ENCODE results near the gene ZYG11B.

Gene ZYG11B

DNA sequence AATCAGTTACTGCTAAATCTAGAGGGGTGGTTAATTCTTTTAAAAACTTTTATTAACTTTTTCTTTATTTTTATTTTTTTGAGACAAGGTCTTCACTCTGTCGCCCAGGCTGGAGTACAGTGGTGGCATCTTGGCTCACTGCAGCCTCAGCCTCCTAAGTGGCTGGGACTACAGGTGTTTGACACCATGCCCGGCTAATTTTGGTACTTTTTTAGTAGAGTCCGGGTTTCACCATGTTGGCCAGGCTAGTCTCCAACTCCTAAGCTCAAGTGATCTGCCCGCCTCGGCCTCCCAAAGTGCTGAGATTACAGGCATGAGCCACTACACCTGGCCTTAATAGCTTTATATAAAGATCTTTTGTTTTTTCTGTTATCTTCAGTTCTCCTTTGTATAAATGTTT, 11.9 kb downstream of the ZYG11B start:
- Histone ChIP-seq H3K36me3 (ENCODE audit: insufficient read depth, low read length) (no peaks in the 10 kb centered on the region), H3K4me2 (ENCODE audit: insufficient read depth, low read length) (no peak overlapping the region), H3K9me3 (ENCODE audit: insufficient read depth, low read length, severe bottlenecking) (no peaks in the 10 kb centered on the region), H4K20me1 (ENCODE audit: insufficient read depth, low read length) (no peaks in the 10 kb centered on the region; the same call in 1 of the 2 replicates), H3K79me2 (ENCODE audit: insufficient read depth, low read length) (peaks cover 28% of the 10 kb centered on the region), H3K27me3 (ENCODE audit: insufficient read depth, low read length, poor library complexity) (no peaks in the 10 kb centered on the region), H3K27ac (ENCODE audit: low read length) (no peak overlapping the region), H3K4me3 (ENCODE audit: low read depth in 1 of 2, low read length in 2 of 2) (no peak overlapping the region), H3K4me1 (ENCODE audit: insufficient read depth, low read length) (no peaks in the 10 kb centered on the region), H2AFZ (ENCODE audit: low read depth, low read length) (no peak overlapping the region), H3K9ac (ENCODE audit: low read depth, low read length) (no peak overlapping the region)
- TF ChIP-seq CTCF (IDR thresholded peaks at IDR 0.05; ENCODE audit: borderline replicate concordance, extremely low read depth, low read length, poor library complexity, severe bottlenecking) (no peak), EZH2 (IDR thresholded peaks at IDR 0.05; ENCODE audit: borderline replicate concordance, low read depth, low read length, severe bottlenecking) (no peak)
- DNase-seq: no peak
- no peak for ATAC-seq (ENCODE audit: insufficient read depth, low read depth)

DNA sequence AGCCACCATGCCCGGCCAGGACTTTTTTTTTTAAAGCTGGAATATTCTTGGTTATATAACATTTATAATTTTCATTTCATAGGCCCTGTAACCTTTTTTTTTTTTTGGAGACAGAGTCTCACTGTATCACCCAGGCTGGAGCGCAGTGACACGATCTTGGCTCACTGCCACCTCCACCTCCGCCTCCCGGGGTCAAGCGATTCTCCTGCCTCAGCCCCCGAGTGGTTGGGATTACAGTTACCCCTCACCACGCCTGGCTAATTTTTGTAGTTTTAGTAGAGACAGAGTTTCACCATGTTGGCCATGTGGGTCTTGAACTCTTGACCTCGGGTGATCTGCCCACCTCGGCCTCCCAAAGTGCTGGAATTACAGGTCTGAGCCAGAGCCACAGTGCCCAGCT, 12.6 kb downstream of the ZYG11B start:
- peaks cover 24% of the 10 kb centered on the region for H3K79me2 ChIP-seq (ENCODE audit: insufficient read depth, low read length)
- no peak overlapping the region for H3K9ac ChIP-seq (ENCODE audit: low read depth, low read length)
- H3K27ac ChIP-seq (ENCODE audit: low read length): no peak overlapping the region
- H3K4me3 ChIP-seq (ENCODE audit: low read depth in 1 of 2, low read length in 2 of 2): no peak overlapping the region
- no peaks in the 10 kb centered on the region; the same call in 1 of the 2 replicates for H4K20me1 ChIP-seq (ENCODE audit: insufficient read depth, low read length)
- no peaks in the 10 kb centered on the region for H3K4me1 ChIP-seq (ENCODE audit: insufficient read depth, low read length)
- no peaks in the 10 kb centered on the region for H3K9me3 ChIP-seq (ENCODE audit: insufficient read depth, low read length, severe bottlenecking)
- no peaks in the 10 kb centered on the region for H3K27me3 ChIP-seq (ENCODE audit: insufficient read depth, low read length, poor library complexity)
- TF ChIP-seq CTCF (IDR thresholded peaks at IDR 0.05; ENCODE audit: borderline replicate concordance, extremely low read depth, low read length, poor library complexity, severe bottlenecking) (no peak), EZH2 (IDR thresholded peaks at IDR 0.05; ENCODE audit: borderline replicate concordance, low read depth, low read length, severe bottlenecking) (no peak)
- H3K4me2 ChIP-seq (ENCODE audit: insufficient read depth, low read length): no peak overlapping the region
- ATAC-seq (ENCODE audit: insufficient read depth, low read depth): no peak
- H3K36me3 ChIP-seq (ENCODE audit: insufficient read depth, low read length): no peaks in the 10 kb centered on the region
- DNase-seq: no peak
- no peak overlapping the region for H2AFZ ChIP-seq (ENCODE audit: low read depth, low read length)

GRCh38 chr1:52739699-52740467, 13.6 kb downstream of the ZYG11B start:
- DNase-seq (no peak), ATAC-seq (ENCODE audit: insufficient read depth, low read depth) (no peak)
- no peak overlapping the region for H3K9ac ChIP-seq (ENCODE audit: low read depth, low read length)
- no peaks in the 10 kb centered on the region for H3K27me3 ChIP-seq (ENCODE audit: insufficient read depth, low read length, poor library complexity)
- no peak overlapping the region for H3K4me3 ChIP-seq (ENCODE audit: low read depth in 1 of 2, low read length in 2 of 2)
- TF ChIP-seq CTCF (IDR thresholded peaks at IDR 0.05; ENCODE audit: borderline replicate concordance, extremely low read depth, low read length, poor library complexity, severe bottlenecking): no peak
- TF ChIP-seq EZH2 (IDR thresholded peaks at IDR 0.05; ENCODE audit: borderline replicate concordance, low read depth, low read length, severe bottlenecking): no peak
- H2AFZ ChIP-seq (ENCODE audit: low read depth, low read length): no peak overlapping the region
- no peaks in the 10 kb centered on the region; the same call in 1 of the 2 replicates for H4K20me1 ChIP-seq (ENCODE audit: insufficient read depth, low read length)
- no peak overlapping the region for H3K27ac ChIP-seq (ENCODE audit: low read length)
- no peak overlapping the region for H3K4me2 ChIP-seq (ENCODE audit: insufficient read depth, low read length)
- peaks cover 21% of the 10 kb centered on the region for H3K79me2 ChIP-seq (ENCODE audit: insufficient read depth, low read length)
- no peaks in the 10 kb centered on the region for H3K4me1 ChIP-seq (ENCODE audit: insufficient read depth, low read length)
- H3K9me3 ChIP-seq (ENCODE audit: insufficient read depth, low read length, severe bottlenecking): no peaks in the 10 kb centered on the region
- no peaks in the 10 kb centered on the region for H3K36me3 ChIP-seq (ENCODE audit: insufficient read depth, low read length)

All from DND-41 (cell line).